Activated CD4-positive, CD25-positive, alpha-beta regulatory T cell treated with anti-CD3 and anti-CD28 coated beads, Interleukin-2, amount 50 U/mL, for 24 hours (primary cell): ENCODE measurements around the gene PEPD.

Source experiments
- ATAC-seq, 2 donors: fragments of 150-1000 bp; cut with Tn5 transposase; one replicate each; pipeline ENCODE4 v1.10.0; 2021; ENCODE audit warnings: mild to moderate bottlenecking in 1 of 2, moderate library complexity in 1 of 2

PEPD gene

GRCh38 chr19:33418461-33418860, 103.1 kb downstream of the PEPD start:
- no peak for ATAC-seq

DNA sequence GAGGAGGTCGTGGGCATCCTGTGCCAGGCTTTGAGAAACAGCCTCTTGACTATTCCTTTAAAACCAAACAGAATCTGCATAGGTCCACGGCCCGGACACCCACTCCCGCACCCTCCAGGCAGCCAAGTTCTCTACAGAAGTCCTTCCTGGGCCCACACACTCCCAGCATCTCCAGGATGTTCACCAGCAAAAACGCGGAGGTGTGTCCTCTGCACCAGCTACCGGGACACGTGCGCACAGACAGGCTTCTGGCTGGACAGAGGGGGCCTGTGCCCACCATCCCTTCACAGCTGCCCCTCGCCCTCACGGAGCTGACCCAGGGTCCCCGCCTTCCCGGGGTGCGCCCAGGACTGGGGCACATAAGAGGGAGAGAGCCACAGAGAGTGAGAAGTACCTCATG, 103.8 kb downstream of the PEPD start:
- ATAC-seq = no peak

DNA sequence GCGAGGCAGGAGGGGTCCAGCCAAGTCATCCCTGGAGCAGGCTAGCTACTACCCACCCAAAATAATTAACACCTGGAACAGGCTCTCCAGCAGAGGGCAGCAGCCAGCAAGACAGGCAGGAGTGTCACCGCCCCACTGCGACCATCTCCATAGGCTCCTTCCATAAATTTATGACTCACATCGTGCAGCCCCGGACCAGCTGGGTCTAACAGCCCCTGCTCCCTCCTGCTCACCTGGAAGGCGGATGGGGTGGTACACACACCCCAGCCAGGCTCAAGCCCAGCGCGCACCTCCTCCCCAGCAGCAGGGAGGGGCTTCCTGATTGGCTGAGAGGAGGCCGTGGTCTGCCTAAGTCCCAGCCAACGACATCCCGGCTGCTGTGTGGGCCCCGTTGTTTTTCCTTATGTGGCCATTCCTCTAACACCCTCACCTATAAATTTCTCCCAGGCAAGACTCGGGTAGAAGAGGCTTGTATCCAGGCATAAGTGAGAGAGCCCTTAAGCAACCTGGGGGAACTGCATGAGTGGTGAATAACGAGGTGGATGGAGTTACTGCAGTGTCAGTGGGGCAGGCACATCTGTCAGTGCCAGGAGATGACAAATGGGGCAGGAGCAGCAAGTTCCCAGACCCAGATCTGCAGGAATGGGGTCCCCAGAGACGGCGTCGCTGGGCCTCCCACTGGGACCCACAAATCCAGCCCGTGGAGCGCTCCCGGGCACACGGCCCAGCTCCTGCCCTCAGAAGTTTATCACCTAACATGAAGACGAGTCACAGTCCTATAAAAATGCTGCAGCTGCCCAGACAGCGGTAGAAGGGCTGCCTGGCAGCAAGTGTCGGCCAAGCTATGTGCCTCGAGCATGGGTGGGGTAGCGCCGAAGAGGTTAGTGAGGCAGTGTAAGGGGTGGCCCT, 105.0 kb downstream of the PEPD start:
- ATAC-seq = peak; percentile 80 to 86

DNA sequence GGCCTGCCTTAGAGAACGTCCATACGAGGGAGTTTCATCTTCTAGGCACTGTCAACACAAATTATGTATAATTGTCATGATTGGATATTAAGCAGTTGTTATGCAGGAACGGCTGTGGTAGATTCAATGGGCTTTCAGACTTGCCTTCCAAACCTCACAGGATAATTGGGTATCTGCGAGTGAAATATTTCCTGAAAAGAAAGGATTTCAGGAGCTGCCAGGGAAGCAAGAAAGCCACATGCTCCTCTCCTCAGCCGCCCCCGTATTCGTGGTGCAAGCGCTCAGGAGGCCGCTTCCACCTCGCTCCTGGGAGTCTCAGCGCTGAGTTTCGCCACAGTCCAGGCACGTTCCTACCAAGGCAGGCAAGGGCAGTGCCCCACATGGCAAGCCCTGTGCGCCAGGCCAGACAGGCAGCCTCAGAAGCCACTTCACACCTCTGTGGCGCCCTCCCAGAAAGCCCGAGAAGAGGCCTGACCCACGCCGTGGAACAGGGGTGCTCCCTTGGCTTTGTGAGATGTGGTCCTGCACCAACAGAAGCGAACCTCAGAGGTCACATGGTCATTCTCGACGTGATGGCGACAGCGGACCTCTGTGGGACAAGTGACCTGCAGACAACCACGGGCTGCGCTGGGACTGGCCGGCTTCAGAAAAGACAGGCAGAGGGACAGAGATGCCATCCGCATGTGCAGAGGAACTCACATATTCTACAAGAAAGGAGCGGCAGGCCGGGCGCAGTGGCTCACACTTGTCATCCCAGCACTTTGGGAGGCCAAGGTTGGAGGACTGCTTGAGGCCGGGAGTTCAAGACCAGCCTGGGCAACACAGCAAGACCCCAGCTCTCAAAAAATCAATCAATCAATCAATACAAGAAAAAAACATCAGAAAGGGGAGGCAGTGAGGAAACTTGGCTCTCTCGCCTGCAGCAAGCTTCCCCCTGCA, 106.7 kb downstream of the PEPD start:
- no peak for ATAC-seq

DNA sequence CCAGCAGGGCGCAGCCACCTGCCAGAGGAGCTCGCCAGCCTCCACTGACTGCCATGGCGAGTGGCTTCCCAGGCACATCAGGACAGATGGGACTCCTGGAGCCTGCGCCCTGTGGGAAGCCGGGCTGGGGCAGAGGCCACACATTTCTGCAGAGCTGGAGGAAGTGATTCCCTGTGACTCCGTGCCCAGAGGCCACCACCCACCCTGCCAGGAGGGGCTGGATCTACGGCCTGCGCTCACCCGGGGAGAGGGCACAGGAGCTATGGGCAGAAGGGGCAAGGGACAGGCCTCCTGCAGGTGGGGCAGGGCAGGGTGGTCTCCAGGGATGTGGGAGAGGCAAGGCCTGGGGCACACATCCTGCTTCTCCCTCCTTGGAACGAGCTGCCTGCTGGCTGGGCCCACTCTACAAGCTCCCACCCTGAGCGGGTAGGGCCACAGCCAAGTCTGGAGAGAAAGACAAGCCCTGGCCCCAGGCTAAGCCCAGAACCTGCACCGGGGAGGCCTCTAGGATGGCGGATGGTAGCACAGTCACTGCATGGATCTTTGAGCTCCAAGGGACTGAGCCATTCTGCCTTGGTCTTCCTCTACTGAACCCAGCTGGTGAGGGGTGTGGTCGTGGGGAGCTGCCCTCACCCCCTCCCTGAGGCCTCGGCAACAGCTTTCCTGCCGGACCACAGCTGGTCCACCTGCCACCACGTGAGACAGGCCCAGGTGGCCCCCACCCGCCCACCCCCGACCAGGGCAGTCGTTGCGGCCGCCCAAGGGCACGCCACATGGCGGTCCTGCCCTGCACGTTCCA, 107.5 kb downstream of the PEPD start:
- no peak for ATAC-seq

DNA sequence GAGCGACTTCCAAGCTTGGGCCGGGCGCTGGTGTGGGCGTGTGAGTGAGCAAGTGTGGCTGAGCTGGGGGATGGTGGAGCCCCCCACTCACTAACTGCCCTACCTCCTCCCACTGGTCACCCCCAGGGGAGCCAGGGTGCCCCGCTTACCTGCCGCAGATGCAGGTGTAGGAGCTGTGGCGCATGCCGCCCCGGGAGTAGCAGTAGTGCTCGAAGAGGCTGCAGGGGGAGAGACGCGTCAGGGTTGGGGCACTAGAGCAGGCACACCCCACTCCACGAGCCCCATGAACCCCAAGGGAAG, 108.2 kb downstream of the PEPD start:
- no peak for ATAC-seq

- no peak for ATAC-seq
Measured at GRCh38 chr19:33412601-33413425, 108.8 kb downstream of the PEPD start.

GRCh38 chr19:33411621-33412180, 109.9 kb downstream of the PEPD start:
- no peak for ATAC-seq

- ATAC-seq = no peak
Measured at GRCh38 chr19:33410915-33411401, 110.6 kb downstream of the PEPD start.

DNA sequence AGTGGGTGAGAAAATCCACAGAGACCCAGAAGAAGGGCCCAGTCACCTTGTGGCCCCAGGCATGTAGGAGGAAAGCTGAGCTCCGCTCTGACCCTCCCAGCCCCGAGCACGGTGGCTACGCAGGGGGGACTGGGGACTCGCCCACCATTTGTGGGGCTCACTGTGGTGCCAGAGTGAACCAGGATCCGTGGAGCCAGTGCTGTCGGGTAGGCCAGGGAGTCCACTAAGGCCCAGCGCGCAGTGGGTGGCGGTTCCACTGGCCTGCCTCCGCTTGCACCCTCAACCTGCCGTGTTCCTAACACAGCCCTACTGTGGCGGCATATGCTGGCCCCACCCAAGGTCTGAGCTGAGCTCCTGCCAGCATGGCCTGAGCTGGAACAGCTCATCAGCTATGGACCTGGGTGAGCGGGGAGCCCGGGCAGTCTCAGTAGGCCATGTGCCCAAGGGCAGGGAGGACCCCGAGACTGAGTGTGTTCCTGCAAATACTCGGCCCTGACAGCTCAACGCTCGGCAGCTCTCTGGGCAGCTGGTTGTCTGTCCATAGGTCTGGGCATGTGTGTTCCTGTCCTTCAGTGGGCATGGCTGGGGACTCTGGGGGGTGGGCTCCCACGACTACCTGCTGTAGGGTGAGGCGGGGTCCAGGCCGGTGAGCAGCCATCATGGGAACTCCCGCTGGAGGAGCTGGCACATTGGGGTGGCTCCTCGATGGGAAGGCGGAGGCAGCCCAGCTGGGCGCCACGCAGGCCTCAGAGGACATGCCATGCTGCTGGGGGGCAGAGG, 111.5 kb downstream of the PEPD start:
- no peak for ATAC-seq

DNA sequence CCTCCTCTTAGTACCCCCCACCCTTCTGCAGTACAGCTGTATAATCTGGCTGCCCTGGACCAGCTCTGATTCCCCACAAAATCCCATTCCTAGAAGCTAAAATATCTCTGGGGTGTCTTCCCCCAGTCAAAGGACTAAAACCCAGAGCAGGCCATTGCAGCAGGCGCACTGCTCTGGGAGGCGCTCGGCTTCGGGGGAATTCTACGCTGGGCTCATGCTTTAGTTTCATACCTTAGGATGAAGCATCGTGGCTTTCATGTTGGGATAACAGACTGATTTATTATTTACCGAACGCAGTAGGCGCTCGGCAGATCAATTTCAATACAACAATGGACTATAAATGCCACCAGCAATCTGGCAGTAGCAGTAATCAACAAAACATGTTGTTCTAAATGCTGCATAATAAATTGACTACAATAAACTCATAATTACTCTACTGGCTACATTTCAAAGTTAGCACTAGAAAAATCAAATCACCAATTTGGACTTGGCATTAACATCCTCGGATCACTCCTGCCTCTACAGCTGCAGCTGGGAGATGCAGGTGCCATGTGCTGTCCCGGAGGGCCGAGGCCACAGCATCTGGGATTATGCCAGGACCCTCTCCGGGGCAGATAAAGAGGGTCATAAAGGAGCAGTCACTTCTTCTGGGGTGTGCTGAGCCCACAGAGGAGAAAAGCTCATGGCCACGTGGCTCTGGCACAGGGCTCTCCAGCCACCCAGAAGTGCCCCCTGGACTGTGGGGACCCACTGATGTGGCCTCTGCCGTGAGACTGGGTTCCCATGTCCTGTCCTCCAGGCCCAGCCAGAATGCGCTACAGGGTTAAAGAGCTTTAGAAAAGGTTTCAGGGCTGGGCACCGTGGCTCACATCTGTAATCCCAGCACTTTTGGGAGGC, 112.8 kb downstream of the PEPD start:
- ATAC-seq = no peak

GRCh38 chr19:33408116-33408515, 113.5 kb downstream of the PEPD start:
- ATAC-seq = no peak

DNA sequence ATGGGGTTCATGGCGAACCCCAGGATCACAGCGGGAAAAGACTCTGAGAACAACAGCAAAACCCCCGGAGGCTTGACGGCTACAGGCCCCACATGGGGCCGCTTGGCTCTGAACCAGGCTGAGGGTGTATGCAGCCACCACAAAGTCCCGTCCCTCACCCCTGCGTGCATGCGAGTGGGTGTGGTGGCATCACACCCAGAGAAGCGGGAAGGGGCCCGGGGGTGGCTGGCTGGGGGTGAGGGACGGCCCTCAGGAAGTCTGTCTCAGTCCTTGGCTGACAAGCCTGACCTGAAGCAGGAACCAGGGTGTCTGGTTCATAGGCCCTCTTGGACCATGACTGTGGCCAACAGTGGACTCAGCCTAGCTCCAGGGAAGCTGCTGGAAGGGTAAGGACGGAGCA, 113.9 kb downstream of the PEPD start:
- no peak for ATAC-seq

GRCh38 chr19:33407140-33407551, 114.4 kb downstream of the PEPD start:
- ATAC-seq = peak in 1 of 2 donors; percentile 9

DNA sequence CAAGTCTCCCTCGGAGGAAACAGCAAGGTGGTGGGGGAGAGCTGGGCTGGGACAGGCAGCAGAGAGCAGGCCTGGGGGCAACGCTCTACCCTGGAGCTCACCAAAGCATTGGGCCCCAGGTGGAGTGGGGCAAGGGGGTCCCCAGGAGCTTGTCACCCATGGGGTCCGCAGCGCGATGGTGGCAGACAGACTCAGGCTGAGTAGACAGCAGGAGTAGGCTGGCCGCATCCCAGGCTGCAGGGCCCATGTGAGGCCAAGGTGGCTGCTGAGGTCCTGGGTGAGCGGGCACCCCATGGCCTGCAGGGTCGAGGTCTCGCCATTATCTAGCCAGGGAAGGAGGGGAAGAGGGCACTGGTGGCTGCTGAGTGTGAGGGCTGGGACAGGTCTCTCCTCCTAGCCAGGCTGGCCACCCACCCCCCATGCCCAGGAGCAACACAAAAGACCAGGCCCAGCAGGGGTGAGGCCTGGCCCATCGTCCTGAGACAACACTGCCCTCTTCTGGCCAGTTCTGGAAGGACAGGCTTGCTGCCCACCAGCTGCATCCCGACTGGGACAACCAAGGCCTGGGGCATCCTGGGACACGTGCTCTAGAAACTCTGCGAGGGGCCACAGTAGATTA, 115.0 kb downstream of the PEPD start:
- peak; percentile 65 to 71 for ATAC-seq

DNA sequence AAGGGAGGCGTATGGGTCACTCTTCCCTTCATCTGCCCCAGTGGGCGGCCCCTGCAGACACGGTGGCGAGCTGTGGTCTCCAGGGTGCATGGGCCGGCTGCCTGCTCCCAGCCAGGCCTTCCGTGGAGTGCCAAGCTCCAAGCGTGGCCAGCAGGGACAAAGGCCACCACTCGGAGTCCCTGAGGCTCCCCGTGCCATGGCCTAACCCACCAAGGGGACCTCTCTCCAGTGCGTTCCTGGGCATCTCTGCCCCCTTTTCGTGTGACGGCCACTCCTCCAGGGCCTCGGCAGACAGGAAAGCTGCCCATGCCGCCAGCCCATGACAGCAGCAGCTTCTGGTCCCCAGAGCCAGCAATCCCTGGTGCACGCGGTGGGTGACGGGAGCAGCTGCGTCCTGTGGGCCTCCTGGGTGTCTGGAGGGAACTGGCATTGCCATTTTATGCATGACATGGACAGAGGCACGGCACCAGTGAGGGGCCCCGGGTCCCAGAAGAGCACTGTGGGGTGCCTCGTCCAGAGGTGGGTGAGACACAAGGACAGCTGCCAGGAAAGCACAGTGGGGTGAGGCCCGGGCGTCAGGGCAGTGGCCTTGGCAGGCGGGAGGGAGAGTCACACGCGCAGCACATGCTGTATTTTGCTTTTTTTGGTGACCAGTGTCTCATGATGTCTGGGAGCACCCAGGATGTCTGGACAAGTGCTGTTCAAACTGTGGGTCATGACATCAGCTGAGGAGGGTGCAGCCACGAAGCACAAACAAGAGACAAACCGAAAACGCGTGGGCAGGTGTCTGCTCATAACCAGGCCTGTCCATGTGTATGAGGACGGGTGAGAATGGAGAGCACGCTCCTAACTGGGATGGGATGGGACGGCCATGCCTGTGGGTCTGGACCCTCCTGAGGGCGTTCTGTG, 115.8 kb downstream of the PEPD start:
- ATAC-seq = no peak

- ATAC-seq = no peak
Measured at GRCh38 chr19:33405254-33405552, 116.4 kb downstream of the PEPD start.
